GM13977 (cell line): ENCODE measurements around the gene DYRK1A.
A peak's percentile ranks its signal among the peaks of the same experiment; 100 is the strongest.

Experiments
- DNase-seq: peaks from one replicate; pipeline ENCODE4 v3.0.0; 2012; ENCODE audit warnings: low spot score
- in situ Hi-C: fragments of 300-500 bp; cut with MboI; formaldehyde crosslinking; loops from one replicate; pipeline ENCODE4 v1.12.0; 2022; ENCODE audit warnings: low sequenced_read_pairs, low pct_unique_long_range_greater_than_20kb, mixed read lengths, inconsistent platforms; ENCODE audit not compliant: unreplicated experiment
- TF ChIP-seq, protein P1 (sequence below): IDR thresholded peaks from 2 replicates; pipeline ENCODE4 v1.5.1; 2012; ENCODE audit warnings: mild to moderate bottlenecking, control low read depth; ENCODE audit not compliant: insufficient read depth; ENCODE audit errors: extremely low read depth, missing control alignments

The DYRK1A gene

DNA sequence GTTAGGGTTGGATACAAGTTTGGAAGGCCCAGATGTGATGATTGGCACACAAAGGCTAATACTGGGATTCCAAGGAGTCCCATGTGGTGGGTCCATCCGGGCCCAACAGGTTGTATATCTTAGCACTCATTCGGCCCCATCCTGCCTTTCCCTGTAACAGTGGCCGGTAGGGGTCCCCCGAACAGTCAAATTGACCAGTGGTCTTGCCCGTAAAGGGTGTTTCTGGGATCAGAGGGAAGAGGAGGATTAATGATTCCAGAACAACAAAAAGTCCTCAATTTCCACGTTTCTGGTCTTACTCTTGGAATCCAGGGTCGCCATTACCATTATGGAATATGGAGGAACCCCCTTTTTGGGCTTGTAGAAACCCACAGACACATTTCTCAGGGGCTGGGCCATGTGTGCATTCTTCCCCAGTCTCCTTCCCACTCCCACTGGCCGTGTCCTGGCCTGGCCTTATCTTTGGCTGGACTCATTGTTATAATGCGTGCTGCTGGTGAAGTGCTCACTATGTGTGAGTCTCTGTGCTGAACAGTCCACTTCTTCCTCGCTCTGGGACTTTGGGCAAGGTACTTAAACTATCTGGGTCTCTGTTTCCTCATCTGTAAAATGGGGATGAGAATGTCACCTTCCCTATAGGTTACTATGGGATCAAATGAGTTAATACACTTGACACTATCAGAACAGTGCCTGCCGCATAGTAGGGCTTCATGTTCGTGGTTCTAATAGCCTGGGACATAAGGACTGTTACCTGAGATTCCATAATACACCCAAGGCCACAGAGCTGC lies 161.8 kb downstream of the DYRK1A start:
- TF ChIP-seq, protein P1, sequence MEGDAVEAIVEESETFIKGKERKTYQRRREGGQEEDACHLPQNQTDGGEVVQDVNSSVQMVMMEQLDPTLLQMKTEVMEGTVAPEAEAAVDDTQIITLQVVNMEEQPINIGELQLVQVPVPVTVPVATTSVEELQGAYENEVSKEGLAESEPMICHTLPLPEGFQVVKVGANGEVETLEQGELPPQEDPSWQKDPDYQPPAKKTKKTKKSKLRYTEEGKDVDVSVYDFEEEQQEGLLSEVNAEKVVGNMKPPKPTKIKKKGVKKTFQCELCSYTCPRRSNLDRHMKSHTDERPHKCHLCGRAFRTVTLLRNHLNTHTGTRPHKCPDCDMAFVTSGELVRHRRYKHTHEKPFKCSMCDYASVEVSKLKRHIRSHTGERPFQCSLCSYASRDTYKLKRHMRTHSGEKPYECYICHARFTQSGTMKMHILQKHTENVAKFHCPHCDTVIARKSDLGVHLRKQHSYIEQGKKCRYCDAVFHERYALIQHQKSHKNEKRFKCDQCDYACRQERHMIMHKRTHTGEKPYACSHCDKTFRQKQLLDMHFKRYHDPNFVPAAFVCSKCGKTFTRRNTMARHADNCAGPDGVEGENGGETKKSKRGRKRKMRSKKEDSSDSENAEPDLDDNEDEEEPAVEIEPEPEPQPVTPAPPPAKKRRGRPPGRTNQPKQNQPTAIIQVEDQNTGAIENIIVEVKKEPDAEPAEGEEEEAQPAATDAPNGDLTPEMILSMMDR = no peak
- no peak for DNase-seq
- in situ Hi-C loops = no loop called here

DNA sequence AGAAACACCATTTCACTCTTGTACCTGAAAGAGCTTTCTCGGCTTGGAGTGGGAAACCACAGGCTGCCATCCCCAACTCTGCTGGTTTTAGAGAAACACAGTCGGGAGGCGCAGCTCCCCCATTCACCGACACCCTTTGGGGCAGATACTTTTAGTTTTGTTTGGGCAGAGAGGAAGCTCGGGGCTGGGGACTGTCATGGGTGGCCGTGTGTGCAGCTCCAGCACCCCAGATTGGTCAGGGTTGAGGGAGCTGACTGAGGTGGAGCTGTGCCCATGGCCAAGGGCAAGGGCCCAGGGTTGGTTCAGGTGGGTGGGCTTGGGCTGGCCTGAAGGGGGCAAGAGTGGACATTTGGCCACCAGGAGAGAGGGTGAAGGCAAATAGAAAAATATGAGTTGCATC lies 163.1 kb downstream of the DYRK1A start:
- in situ Hi-C loops = no loop called here
- TF ChIP-seq, protein P1 = no peak

DNA sequence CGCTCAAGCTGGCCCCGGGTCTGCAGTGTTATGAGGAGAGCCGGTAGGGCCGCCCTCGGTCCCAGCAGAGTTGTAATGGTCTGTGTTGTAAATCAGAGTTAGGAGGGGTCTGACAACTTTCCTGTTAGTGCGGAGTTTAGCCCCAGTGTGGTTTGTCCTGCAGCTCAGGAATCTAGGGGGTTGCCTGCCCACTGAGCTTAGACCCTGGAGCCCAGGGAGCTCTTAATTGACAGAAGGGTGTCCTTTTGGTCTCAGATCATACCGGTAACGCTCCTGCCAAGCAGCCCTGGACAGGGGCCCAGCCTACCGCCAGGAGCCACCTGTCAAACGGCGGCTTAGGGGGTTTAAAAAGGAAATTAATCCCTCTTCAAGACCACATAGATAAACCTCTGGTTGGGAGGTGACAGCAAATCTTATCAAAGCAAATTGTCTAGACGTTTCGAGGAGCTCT lies 164.4 kb downstream of the DYRK1A start:
- DNase-seq = no peak
- in situ Hi-C loops = no loop called here

More for the DNA sequence above, 163.1 kb downstream of the DYRK1A start:
- no peak for DNase-seq

DNA sequence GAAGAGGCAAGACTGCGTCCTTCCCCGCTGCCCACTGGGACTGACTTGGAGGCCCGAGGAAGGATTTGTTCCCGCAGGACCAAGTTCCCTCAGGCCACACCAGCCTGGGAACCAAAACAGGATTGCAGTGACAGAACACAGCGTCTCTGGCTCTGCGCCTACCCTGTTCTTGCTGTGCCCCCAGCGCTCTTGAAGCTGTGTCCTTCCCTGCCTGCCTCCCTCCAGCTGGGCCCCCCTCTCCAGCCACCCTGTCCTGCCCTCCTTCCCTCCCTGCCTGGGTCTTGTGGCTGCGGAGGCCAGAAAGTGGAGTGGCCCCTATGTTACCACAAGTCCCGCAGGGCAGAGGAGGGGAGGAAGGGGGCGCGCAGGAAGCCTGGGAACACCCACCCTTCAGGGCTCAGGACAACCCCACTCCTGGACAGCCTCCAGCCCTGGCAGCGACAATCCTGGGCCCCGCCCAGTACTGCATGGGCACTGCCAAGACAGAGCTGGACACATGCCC lies 164.9 kb downstream of the DYRK1A start:
- TF ChIP-seq, protein P1 = no peak
- in situ Hi-C loops = no loop called here
- DNase-seq = no peak

More for the DNA sequence above, 164.4 kb downstream of the DYRK1A start:
- TF ChIP-seq, protein P1 = no peak

DNA sequence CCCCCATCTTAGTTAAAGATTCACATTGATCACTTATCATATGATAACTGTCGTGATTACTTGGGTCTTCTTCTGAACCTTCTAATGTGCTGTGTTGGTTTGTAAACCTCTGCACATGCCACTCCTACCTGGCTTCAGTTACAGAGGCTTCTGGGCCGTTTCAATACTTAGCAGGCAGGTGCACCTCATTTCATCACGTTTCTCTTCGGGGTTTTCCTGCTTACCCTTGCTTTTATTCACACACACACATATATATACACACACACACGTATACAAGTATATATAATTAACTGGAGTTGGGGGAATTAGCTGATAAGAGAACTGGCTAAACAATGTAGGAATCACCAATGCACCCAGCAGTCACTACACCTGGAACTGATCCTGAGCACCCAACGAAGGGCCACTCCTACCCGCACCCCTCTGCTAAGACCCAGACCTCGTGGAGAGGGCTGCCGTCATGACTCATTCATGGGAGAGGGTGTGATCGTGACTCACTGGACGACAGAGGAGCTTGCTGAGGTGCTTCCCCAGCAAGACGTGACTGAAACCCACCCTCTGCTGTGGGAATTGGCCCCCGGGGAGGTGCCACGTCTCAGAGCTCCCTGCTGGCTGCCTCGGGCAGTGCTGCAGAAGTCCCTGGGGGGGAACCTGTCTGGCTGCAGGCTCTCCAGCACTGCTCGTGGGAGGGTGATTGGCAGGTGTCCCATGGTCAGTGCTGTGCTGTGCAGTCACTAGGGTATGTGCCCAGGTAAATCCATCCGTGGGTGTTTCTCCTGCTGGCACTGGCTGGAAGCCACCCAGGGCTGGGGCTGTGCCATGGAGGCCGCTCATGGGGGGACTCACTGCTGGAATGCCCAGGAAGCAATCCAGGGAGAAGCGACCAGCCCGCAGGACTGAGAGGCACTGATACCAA lies 166.6 kb downstream of the DYRK1A start:
- peak; percentile 32 for DNase-seq

DNA sequence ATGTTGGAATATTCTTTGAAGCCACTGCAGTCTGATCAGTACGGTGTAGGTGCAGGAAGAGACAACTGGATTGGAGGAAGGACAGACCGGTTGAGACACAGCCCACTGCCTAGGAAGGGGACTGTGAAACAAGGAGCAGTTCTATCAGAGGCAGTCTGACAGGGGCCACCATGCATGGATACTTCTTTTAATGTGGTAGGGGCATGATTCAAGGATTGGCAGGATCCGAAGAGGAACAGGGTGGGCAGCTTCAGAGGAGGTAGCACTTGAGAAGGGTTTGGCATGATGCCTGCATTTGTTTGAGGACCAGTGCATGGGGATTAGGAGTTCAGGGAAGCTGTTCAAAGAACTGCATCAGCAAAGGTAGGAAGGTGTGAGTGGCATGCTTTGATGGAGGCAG lies 167.9 kb downstream of the DYRK1A start:
- TF ChIP-seq, protein P1 = no peak
- in situ Hi-C loops = no loop called here
- no peak for DNase-seq

More for the DNA sequence above, 166.6 kb downstream of the DYRK1A start:
- TF ChIP-seq, protein P1 = no peak
- in situ Hi-C loops = no loop called here
